Fibroblast of lung (primary cell): ENCODE results near the gene MYL6. TPM values are rescaled to one million over a fixed set of nuclear protein-coding genes. Genes with fewer than 3 reads are reported as not detected.

ENCODE experiments used
- DNase-seq, 2 donors: peaks; one replicate each; pipeline versions ENCODE4 v3.0.0 to v3.0.0-alpha.2; 2010; ENCODE audit warnings: low read depth in 2 of 2
- H2AFZ ChIP-seq: 2 replicates; pipeline ENCODE4 v1.5.1; 2012; ENCODE audit warnings: low read length, control low read depth, inconsistent platforms
- H3K27ac ChIP-seq: 2 replicates; pipeline ENCODE4 v1.5.1; 2011; ENCODE audit warnings: low read length, control low read depth; ENCODE audit not compliant: insufficient read depth
- H3K27me3 ChIP-seq: 2 replicates; pipeline ENCODE4 v1.5.1; 2011; ENCODE audit warnings: mild to moderate bottlenecking, low read length; ENCODE audit not compliant: control insufficient read depth, insufficient read depth
- H3K36me3 ChIP-seq: 2 replicates; pipeline ENCODE4 v1.5.1; 2011; ENCODE audit warnings: low read length; ENCODE audit not compliant: control insufficient read depth, insufficient read depth
- H3K4me1 ChIP-seq: 2 replicates; pipeline ENCODE4 v1.5.1; 2011; ENCODE audit warnings: low read length; ENCODE audit not compliant: control insufficient read depth, insufficient read depth; ENCODE audit errors: extremely low read depth
- H3K4me2 ChIP-seq: 2 replicates; pipeline ENCODE4 v1.5.1; 2011; ENCODE audit warnings: low read length, control low read depth; ENCODE audit not compliant: insufficient read depth; ENCODE audit errors: extremely low read depth
- H3K4me3 ChIP-seq, 4 experiments: fragments of 200-600 bp in 1 of 4; sonication (generic) in 1 of 4; replicated peaks in 1 of 4; 2 replicates each; pipeline ENCODE4 v1.5.1; 2011 to 2016; ENCODE audit warnings: low read length in 4 of 4, low read depth in 3 of 4, mild to moderate bottlenecking in 3 of 4, control low read depth in 2 of 4, inconsistent platforms in 1 of 4, mixed read lengths in 1 of 4; ENCODE audit not compliant: insufficient read depth in 1 of 4; ENCODE audit errors: control extremely low read depth in 1 of 4
- H3K79me2 ChIP-seq: 2 replicates; pipeline ENCODE4 v1.5.1; 2012; ENCODE audit warnings: mild to moderate bottlenecking, low read length, inconsistent platforms; ENCODE audit not compliant: control insufficient read depth, insufficient read depth
- H3K9ac ChIP-seq: 2 replicates; pipeline ENCODE4 v1.5.1; 2011; ENCODE audit warnings: mild to moderate bottlenecking, low read length, control low read depth; ENCODE audit not compliant: insufficient read depth
- H3K9me3 ChIP-seq: 2 replicates; pipeline ENCODE4 v1.5.1; 2012; ENCODE audit warnings: low read depth, low read length; ENCODE audit not compliant: control insufficient read depth, insufficient read depth
- H4K20me1 ChIP-seq: 2 replicates; pipeline ENCODE4 v1.5.1; 2011; ENCODE audit warnings: low read length; ENCODE audit not compliant: control insufficient read depth, insufficient read depth; ENCODE audit errors: extremely low read depth
- CTCF ChIP-seq, 2 donors: IDR thresholded peaks in 1 of 2; conservative IDR thresholded peaks in 1 of 2; 1 replicate in 1 of 2; 2 replicates in 1 of 2; pipeline ENCODE4 v1.5.1; 2011 to 2012; ENCODE audit warnings: low read length in 2 of 2, control low read depth in 1 of 2, inconsistent platforms in 1 of 2, low read depth in 1 of 2, mild to moderate bottlenecking in 1 of 2
- EZH2 ChIP-seq: IDR thresholded peaks from 2 replicates; pipeline ENCODE4 v1.5.1; 2012; ENCODE audit warnings: low read length, control low read depth, mild to moderate bottlenecking; ENCODE audit errors: missing control alignments
- polyA plus RNA-seq, 2 donors: library from polyadenylated mRNA; depleted of rRNA in 1 of 2; stranded (reverse) in 1 of 2; unstranded in 1 of 2; fragments of >200 nt; gene quantifications; 2 replicates each; pipeline ENCODE4 v1.2.1, GENCODE V29; 2011 to 2012; ENCODE audit warnings: missing spikeins in 1 of 2
- total RNA-seq: library from RNA; depleted of rRNA; stranded (reverse); fragments of >200 nt; gene quantifications from 2 replicates; pipeline ENCODE4 v1.2.1, GENCODE V29; 2014

Gene MYL6
- total and polyA plus RNA-seq, 2 donors (not counting 1 experiment from before 2014, with no cell fraction given): 1,517 to 7,941 TPM

GRCh38 chr12:56151672-56152131, 6.5 kb upstream of the MYL6 start:
- TF ChIP-seq CTCF (conservative IDR thresholded peaks at IDR 0.05 in 1 of 2, IDR thresholded peaks at IDR 0.05 in 1 of 2; ENCODE audit: low read depth in 1 of 2, low read length in 2 of 2) (peak; percentile 19 to 39), EZH2 (no peak)
- Histone ChIP-seq H3K27me3 (no peaks in the 10 kb centered on the region), H3K9ac (peak overlapping the region; percentile 46), H3K4me3 (peak overlapping the region; percentile 53 to 83 (median 68)), H2AFZ (peak overlapping the region; percentile 65), H3K4me1 (peaks cover 13% of the 10 kb centered on the region), H4K20me1 (no peaks in the 10 kb centered on the region), H3K79me2 (peaks cover 5% of the 10 kb centered on the region), H3K4me2 (peak overlapping the region; percentile 92), H3K27ac (peak overlapping the region; percentile 76), H3K9me3 (no peaks in the 10 kb centered on the region), H3K36me3 (no peaks in the 10 kb centered on the region)
- peak in 1 of 2 donors; percentile 23 for DNase-seq

DNA sequence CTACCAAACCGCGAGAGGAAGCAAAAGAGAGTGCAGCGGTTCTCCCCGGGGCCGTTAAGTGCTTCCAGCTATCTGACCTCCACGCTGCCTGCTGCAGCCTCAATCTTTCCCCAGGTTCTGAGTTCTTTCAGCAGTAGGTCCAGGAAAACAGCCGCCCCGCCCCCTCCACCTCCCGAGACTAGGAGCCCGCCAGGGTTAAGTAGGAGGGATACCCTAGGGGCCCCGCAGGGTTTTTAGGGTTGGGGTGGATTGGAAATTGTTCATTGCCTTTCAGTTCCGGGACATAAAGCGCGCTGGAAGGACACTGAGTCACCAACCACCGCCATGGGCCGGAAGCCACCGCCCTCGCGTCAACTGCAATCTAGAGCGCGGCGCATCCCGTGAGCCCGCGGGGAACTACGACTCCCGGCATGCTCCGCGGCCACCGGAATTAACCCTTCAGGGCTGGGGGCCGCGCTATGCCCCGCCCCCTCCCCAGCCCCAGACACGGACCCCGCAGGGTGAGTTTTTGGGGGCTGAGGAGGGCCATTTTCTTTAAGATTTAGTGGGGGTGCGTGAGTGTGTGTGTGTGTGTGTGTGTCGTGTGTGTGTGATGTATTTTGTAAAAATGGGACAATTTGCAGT, 5.9 kb upstream of the MYL6 start, which contains the start of gene MYL6B:
TSS of gene MYL6B (plus strand) at position 456 of the 624 bp plus-strand sequence. CDS start 1,332 bp downstream, outside the sequence.
- H3K4me2 ChIP-seq: peak within 1 kb of the TSS; percentile 92
- DNase-seq: peak; percentile 88

More for the DNA sequence above, 5.9 kb upstream of the MYL6 start, which contains the start of gene MYL6B:
- Histone ChIP-seq H3K36me3 (no peaks in the 10 kb centered on the region), H3K9ac (peak within 1 kb of the TSS; percentile 46), H3K4me1 (peaks cover 14% of the 10 kb centered on the region), H3K79me2 (peaks cover 5% of the 10 kb centered on the region), H2AFZ (peak within 1 kb of the TSS; percentile 65), H3K27ac (peak within 1 kb of the TSS; percentile 76), H3K9me3 (no peaks in the 10 kb centered on the region), H4K20me1 (no peaks in the 10 kb centered on the region), H3K27me3 (no peaks in the 10 kb centered on the region), H3K4me3 (peak within 1 kb of the TSS; percentile 53 to 83 (median 68))
- no peak for TF ChIP-seq EZH2
- no peak for TF ChIP-seq CTCF (conservative IDR thresholded peaks at IDR 0.05 in 1 of 2, IDR thresholded peaks at IDR 0.05 in 1 of 2; ENCODE audit: low read depth in 1 of 2, low read length in 2 of 2)
